K562 (cell line): ENCODE measurements around the gene SUGP1. TPM values are rescaled to one million over a fixed set of nuclear protein-coding genes. Genes with fewer than 3 reads are reported as not detected.

Experiments used
- BMI1 ChIP-seq: fragments of 150-350 bp; IDR thresholded peaks from 2 replicates; pipeline ENCODE4 v1.6.1; 2014; ENCODE audit warnings: low read length
- ETV1 ChIP-seq: fragments of 450-650 bp; conservative IDR thresholded peaks from 2 replicates; pipeline ENCODE4 v1.6.1; 2016; ENCODE audit warnings: missing genetic modification characterization, control low read depth, low read depth, missing compliant biosample characterization
- GABPB1 ChIP-seq: sonication (generic); formaldehyde crosslinking; IDR thresholded peaks from 2 replicates; pipeline ENCODE4 v1.8.0; 2022; ENCODE audit warnings: mild to moderate bottlenecking, missing genetic modification reagents
- HMG20A ChIP-seq: fragments of 450-650 bp; formaldehyde crosslinking; conservative IDR thresholded peaks from 2 replicates; pipeline ENCODE4 v1.4.0; 2020; ENCODE audit warnings: mild to moderate bottlenecking, mixed read lengths
- JUNB ChIP-seq: fragments of 450-650 bp; formaldehyde crosslinking; conservative IDR thresholded peaks from 2 replicates; pipeline ENCODE4 v1.4.0; 2020; ENCODE audit warnings: mild to moderate bottlenecking
- RBM14 ChIP-seq: fragments of 200-400 bp; formaldehyde crosslinking; IDR thresholded peaks from 2 replicates; pipeline ENCODE4 v1.6.1; 2018; ENCODE audit warnings: low read depth, mild to moderate bottlenecking, low read length, moderate library complexity, borderline replicate concordance; ENCODE audit not compliant: insufficient read depth
- RBM22 ChIP-seq: fragments of 200-400 bp; formaldehyde crosslinking; IDR thresholded peaks from 2 replicates; pipeline ENCODE4 v1.6.1; 2018; ENCODE audit warnings: low read length, low read depth; ENCODE audit not compliant: poor library complexity, severe bottlenecking
- TAF1 ChIP-seq: IDR thresholded peaks from 2 replicates; pipeline ENCODE4 v1.6.1; 2011; ENCODE audit warnings: mild to moderate bottlenecking, low read length, moderate library complexity; ENCODE audit not compliant: insufficient read depth, control insufficient read depth, severe bottlenecking; ENCODE audit errors: extremely low read depth
- ZBTB7A ChIP-seq: IDR thresholded peaks from 2 replicates; pipeline ENCODE4 v1.6.1; 2011; ENCODE audit warnings: low read depth, mild to moderate bottlenecking, low read length, moderate library complexity, borderline replicate concordance; ENCODE audit not compliant: control insufficient read depth
- polyA plus RNA-seq, 8 experiments: library from polyadenylated mRNA; depleted of rRNA in 4 of 8; stranded (reverse) in 5 of 8; unstranded in 3 of 8; fragments of >200 nt; fragmentation: Nextera tagmentation in 2 of 8; fragmentation: Illumina TruSeq in 1 of 8; extraction: Ambion mirVana in 2 of 8; extraction: Trizol in 1 of 8; gene quantifications; 2 replicates each; pipeline versions ENCODE4 v1.2.1 to v1.2.3, GENCODE V29; 2011 to 2014; ENCODE audit warnings: inconsistent platforms in 1 of 8, missing spikeins in 1 of 8
- total RNA-seq, 7 experiments: library from RNA; depleted of rRNA in 6 of 7; stranded (reverse); fragments of >200 nt in 6 of 7; fragmentation: Illumina TruSeq in 2 of 7; extraction: Trizol in 2 of 7; gene quantifications; 2 replicates each; pipeline versions ENCODE4 v1.2.1 to v1.2.3, GENCODE V29; 2011 to 2021; ENCODE audit warnings: low replicate concordance in 1 of 7
- TF ChIP-seq, protein P1 (sequence below): sonication (generic); formaldehyde crosslinking; IDR thresholded peaks from 2 replicates; pipeline ENCODE4 v1.8.0; 2022; ENCODE audit warnings: mild to moderate bottlenecking, missing genetic modification reagents, borderline replicate concordance

Gene SUGP1
- total and polyA plus RNA-seq, 9 of the 15 experiments (the other 6 are each of a cell fraction or from before 2014, with no cell fraction given), result 1.0 to 53.3 (median 32.4) TPM

DNA sequence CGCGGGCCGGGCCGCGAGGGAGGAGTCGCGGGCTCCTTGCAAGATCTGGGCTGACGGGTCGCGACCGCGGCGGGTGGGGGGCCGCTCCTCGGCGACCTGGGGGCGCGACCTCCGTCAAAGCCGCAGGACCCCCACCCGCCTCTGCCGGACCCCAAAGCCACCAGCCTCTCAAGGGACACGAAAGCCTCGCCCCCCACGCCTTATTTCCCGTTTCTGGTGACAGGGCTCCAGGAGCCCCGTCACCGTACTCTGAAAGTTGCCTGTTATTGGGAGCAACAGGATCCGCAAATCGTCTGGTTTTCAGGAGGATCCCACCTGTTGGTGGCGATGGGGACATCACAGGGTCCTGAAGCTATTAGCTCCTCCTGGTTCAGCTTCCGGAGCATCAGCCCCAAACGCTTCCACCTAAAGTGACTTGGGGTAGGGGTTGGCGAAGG is 850 bp upstream of the SUGP1 start (continued):
- TF ChIP-seq, protein P1, sequence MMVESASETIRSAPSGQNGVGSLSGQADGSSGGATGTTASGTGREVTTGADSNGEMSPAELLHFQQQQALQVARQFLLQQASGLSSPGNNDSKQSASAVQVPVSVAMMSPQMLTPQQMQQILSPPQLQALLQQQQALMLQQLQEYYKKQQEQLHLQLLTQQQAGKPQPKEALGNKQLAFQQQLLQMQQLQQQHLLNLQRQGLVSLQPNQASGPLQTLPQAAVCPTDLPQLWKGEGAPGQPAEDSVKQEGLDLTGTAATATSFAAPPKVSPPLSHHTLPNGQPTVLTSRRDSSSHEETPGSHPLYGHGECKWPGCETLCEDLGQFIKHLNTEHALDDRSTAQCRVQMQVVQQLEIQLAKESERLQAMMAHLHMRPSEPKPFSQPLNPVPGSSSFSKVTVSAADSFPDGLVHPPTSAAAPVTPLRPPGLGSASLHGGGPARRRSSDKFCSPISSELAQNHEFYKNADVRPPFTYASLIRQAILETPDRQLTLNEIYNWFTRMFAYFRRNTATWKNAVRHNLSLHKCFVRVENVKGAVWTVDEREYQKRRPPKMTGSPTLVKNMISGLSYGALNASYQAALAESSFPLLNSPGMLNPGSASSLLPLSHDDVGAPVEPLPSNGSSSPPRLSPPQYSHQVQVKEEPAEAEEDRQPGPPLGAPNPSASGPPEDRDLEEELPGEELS (CRISPR knock-in tag), result no peak
- no peak for TF ChIP-seq HMG20A (CRISPR knock-in tag)
- TF ChIP-seq JUNB (CRISPR knock-in tag), result no peak
- TF ChIP-seq BMI1, result no peak
- TF ChIP-seq RBM22, result no peak
- 0 out of 2 replicates have a peak, but pooled peaks have one; percentile 85 for TF ChIP-seq RBM14
- peak; percentile 19 for TF ChIP-seq TAF1
- TF ChIP-seq ETV1 (tag), result no peak
- no peak for TF ChIP-seq GABPB1 (CRISPR knock-in tag)
- TF ChIP-seq ZBTB7A, result 0 out of 2 replicates have a peak, but pooled peaks have one; percentile 28
